ENCODE results near the gene SLC25A52. TPM values are rescaled to one million over a fixed set of nuclear protein-coding genes. Genes with fewer than 3 reads are reported as not detected.

SLC25A52 gene
- total RNA-seq, 1 donor from 2014 or later, result not detected

Other genes starting within 250 kb of the SLC25A52 start
- not detected in 2 replicates for gene TTR, start 169.0 kb downstream of the SLC25A52 start, total RNA-seq
- 4.4 and 5.4 TPM in 2 replicates for gene B4GALT6, start 76.3 kb downstream of the SLC25A52 start, total RNA-seq
- gene TRAPPC8, start 182.2 kb upstream of the SLC25A52 start, total RNA-seq, result 44.5 and 56.5 TPM in 2 replicates

All from lung microvascular endothelial cell (primary cell).